NT2/D1 (cell line): ENCODE data around the gene CRYGB.
"Not testable (repeated sequence)": the region's sequence is repeated elsewhere in the genome, so short reads cannot be mapped to it uniquely, and the experiment has no call there.

ENCODE experiments used
- DNase-seq: peaks from one replicate; pipeline ENCODE4 v3.0.0-alpha.2; 2011; ENCODE audit warnings: low read depth, low spot score
- H3K27me3 ChIP-seq: 2 replicates; pipeline ENCODE4 v1.6.0; 2011; ENCODE audit warnings: mild to moderate bottlenecking; ENCODE audit not compliant: insufficient read length, insufficient read depth
- H3K36me3 ChIP-seq: 2 replicates; pipeline ENCODE4 v1.6.1; 2011; ENCODE audit warnings: mild to moderate bottlenecking, low read length, mixed read lengths; ENCODE audit not compliant: insufficient read depth, insufficient read length
- H3K4me1 ChIP-seq: 2 replicates; pipeline ENCODE4 v1.5.1; 2011; ENCODE audit not compliant: insufficient read depth, insufficient read length
- H3K4me3 ChIP-seq: 2 replicates; pipeline ENCODE4 v1.5.1; 2011; ENCODE audit warnings: low read depth; ENCODE audit not compliant: insufficient read length
- H3K9ac ChIP-seq: 2 replicates; pipeline ENCODE4 v1.6.0; 2011; ENCODE audit warnings: low read depth; ENCODE audit not compliant: insufficient read length
- H3K9me3 ChIP-seq: 2 replicates; pipeline ENCODE4 v1.5.1; 2011; ENCODE audit warnings: mild to moderate bottlenecking, low read length; ENCODE audit not compliant: insufficient read depth
- SUZ12 ChIP-seq: IDR thresholded peaks from 2 replicates; pipeline ENCODE4 v1.6.1; 2011; ENCODE audit not compliant: insufficient read length, insufficient read depth; ENCODE audit errors: extremely low read depth
- YY1 ChIP-seq: IDR thresholded peaks from 2 replicates; pipeline ENCODE4 v1.6.1; 2011; ENCODE audit not compliant: insufficient read length, insufficient read depth
- ZNF274 ChIP-seq: IDR thresholded peaks from 2 replicates; pipeline ENCODE4 v1.6.1; 2011; ENCODE audit warnings: mild to moderate bottlenecking, low read depth, low read length

CRYGB gene

DNA sequence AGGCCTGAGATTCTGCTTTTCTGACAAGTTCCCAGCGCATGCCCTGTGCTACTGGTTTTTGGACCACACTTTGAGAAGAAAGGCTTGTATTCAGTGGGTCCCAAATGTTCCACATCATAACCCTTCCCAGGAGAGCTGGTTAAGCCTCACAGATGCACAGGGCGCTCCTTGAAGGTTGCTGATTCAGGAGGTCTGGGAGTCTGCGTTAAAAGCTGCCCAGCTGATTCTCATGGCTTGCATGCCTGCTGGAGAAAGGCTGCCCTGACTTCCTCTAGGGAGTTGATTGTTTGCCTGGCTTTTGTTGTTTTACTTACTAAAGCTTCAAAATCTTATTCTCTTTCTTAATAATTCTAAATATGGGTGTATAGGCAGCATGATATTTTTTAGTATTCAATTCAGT lies 42.3 kb downstream of the CRYGB start:
- no peak for TF ChIP-seq SUZ12
- no peak for TF ChIP-seq ZNF274
- TF ChIP-seq YY1, result no peak
- Histone ChIP-seq H3K4me1 (no peaks in the 10 kb centered on the region), H3K27me3 (no peaks in the 10 kb centered on the region), H3K9me3 (no peaks in the 10 kb centered on the region), H3K4me3 (no peak overlapping the region), H3K9ac (no peak overlapping the region), H3K36me3 (no peaks in the 10 kb centered on the region)
- DNase-seq, result no peak

DNA sequence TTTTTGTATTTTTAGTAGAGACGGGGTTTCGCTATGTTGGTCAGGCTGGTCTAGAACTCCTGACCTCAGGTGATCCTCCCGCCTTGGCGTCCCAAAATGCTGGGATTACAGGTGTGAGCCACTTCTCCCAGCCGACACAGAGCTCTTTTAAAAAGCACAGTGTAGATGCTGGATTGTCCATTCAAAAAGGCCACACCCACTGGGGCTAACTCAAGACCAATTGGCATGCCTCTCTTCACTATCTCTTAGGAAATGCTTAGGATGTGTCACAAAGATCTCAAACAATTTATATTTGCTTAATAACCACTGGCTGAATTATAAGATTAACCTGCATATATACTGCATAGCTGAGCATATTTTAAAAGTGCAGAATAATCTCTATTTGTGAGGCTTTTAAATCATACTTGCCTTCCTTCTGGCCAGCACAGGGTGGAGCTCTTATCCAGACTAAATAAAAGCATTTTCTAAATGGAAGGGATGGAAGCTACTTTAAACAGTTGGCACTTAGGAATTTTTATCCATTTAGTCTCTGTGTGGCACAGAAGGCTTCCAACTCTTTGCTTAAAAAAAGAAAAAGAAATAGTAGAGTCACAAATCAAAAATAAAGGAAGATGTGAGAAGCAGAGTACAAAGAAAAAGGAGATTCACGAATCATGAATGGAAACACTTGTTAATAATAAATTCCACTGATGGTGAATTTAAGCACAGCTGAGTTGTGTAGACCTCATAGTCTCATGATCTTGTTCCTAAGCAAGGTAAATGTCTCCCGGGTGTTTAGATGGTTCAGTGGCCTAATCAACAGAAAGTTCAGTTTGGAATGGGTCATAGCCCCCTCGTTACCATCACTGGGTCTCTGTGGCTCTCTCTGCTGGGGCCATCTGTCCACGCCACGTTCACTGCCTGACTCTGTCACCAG lies 44.0 kb downstream of the CRYGB start:
- Histone ChIP-seq H3K9me3 (no peaks in the 10 kb centered on the region), H3K9ac (no peak overlapping the region), H3K4me3 (no peak overlapping the region), H3K27me3 (no peaks in the 10 kb centered on the region), H3K4me1 (no peaks in the 10 kb centered on the region), H3K36me3 (no peaks in the 10 kb centered on the region)
- DNase-seq, result no peak
- TF ChIP-seq ZNF274 (no peak), SUZ12 (no peak), YY1 (no peak)

DNA sequence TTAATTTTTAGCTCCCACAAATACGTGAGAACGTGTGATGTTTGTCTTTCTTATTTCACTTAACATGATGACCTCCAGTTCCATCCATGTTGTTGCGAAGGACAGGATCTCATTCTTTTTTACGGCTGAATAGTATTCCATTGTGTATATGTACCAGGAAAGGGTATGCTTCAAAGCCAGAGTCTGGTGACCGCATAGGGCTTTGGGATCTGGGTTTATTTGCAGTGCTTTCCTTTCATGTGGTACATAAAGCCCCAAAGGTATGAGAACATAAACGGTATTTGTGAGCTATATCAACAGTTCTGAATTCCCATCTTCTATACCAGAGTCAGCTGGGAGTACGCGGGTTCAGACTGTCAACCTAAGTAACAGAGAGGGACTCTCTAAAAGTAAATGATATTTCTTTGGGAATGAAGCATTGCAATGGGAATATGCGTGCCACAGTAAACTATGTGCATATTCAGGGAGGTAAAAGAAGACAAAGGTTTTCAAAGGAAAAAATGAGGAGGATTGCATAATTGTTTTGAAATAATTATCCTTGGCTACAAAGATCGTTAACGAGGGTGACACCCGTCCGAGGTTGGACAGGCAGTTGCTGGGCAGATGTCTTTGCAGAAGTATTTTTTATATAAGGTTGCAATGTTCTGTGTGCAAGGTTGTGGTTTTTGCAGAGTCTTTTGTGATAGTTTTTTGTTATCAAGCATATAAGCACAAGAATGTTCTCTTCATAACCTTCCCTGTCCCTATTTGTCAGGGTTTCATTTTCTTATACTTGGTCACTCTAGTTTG lies 46.1 kb downstream of the CRYGB start:
- no peak for DNase-seq
- Histone ChIP-seq H3K36me3 (no peaks in the 10 kb centered on the region), H3K27me3 (no peaks in the 10 kb centered on the region), H3K9ac (no peak overlapping the region), H3K4me3 (no peak overlapping the region), H3K4me1 (no peaks in the 10 kb centered on the region), H3K9me3 (no peaks in the 10 kb centered on the region)
- TF ChIP-seq YY1 (no peak), SUZ12 (no peak), ZNF274 (no peak)

DNA sequence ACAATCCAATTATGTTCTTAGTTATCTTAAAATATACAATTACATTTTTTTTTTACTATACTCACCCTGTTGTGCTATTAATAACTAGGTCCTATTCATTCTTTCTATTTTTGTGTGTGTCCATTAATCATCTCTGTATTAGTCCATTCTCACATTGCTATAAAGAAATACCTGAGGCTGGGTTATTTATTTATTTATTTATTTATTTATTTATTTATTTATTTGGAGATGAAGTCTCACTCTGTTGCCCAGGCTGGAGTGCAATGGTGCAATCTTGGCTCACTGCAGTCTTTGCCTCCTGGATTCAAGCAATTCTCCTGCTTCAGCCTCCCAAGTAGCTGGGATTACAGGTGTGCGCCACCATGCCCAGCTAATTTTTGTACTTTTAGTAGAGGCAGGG lies 47.3 kb downstream of the CRYGB start:
- not testable (repeated sequence) for DNase-seq, H3K36me3 ChIP-seq, H3K4me3 ChIP-seq, H3K4me1 ChIP-seq, H3K9me3 ChIP-seq, H3K9ac ChIP-seq, H3K27me3 ChIP-seq

DNA sequence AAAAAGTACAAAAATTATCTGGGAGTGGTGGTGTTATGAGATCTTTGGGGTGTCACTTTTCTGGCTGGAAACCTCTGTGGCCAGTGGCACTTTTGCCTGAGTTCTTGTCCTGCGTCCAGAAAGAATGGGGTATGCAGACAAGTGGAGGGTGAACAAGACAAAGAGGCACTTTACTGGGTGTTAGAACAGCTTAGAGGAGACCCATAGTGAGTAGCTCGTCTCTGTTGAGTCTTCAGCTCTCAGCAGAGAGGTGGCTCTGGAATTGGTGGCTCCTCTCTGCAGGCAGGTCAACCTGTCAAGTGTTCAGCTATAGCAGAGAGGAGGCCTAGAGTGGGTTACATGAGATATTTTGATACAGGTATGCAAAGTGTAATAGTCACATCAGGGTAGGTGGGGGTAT lies 47.7 kb downstream of the CRYGB start:
- no peak for DNase-seq
- TF ChIP-seq ZNF274, result no peak
- no peak for TF ChIP-seq SUZ12
- TF ChIP-seq YY1, result no peak
- Histone ChIP-seq H3K9me3 (no peaks in the 10 kb centered on the region), H3K27me3 (no peaks in the 10 kb centered on the region), H3K4me1 (no peaks in the 10 kb centered on the region), H3K4me3 (no peak overlapping the region), H3K36me3 (no peaks in the 10 kb centered on the region), H3K9ac (no peak overlapping the region)

DNA sequence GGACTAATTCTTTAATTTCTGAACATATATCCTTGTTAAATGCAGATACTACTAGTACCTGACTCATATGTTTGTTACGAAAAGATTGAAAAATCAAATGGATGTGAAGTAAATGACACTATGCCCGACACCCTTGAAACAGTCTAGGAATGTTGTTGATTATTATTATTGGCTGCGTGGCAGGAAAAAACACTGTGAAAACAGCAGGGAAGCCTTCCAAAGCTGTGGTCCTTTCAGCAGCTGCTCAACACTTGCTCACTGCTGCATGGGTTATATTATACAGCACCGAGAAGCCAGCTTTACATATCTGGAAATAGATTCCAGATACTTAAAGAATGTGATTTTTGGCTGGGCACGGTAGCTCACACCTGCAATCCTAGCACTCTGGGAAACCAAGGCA lies 48.2 kb downstream of the CRYGB start:
- no peaks in the 10 kb centered on the region for H3K4me1 ChIP-seq
- no peaks in the 10 kb centered on the region for H3K36me3 ChIP-seq
- no peak for DNase-seq
- H3K4me3 ChIP-seq, result no peak overlapping the region
- TF ChIP-seq SUZ12, result no peak
- no peaks in the 10 kb centered on the region for H3K27me3 ChIP-seq
- no peaks in the 10 kb centered on the region for H3K9me3 ChIP-seq
- H3K9ac ChIP-seq, result no peak overlapping the region

DNA sequence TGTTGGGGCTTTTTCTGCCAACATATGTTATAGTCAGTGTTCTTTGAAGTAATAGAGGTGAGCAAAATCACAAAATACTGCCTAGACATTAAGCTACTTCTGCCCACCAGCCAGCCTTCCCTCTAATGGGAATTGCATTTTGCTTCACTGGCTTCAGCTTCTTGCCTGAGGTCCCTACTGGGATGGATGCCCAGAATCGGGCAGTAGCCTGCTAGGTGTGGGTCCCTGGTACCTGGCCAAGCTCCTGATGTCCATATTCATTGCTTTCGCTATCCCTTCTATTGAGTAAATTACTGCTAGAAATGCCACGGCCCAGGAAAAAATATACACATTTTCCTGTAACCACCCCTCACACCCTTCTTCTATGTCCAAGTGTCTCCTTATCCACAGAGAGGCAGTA lies 48.6 kb downstream of the CRYGB start:
- TF ChIP-seq SUZ12 (no peak), YY1 (no peak)
- Histone ChIP-seq H3K4me1 (no peaks in the 10 kb centered on the region), H3K4me3 (no peak overlapping the region), H3K9ac (no peak overlapping the region), H3K9me3 (no peaks in the 10 kb centered on the region), H3K27me3 (no peaks in the 10 kb centered on the region), H3K36me3 (no peaks in the 10 kb centered on the region)
- no peak for DNase-seq
